Fibroblast of villous mesenchyme (primary cell): ENCODE data around the gene NUMBL. TPM values are rescaled to one million over a fixed set of nuclear protein-coding genes. Genes with fewer than 3 reads are reported as not detected.
A peak's percentile ranks its signal among the peaks of the same experiment; 100 is the strongest.

Experiments used
- DNase-seq: peaks from one replicate; pipeline ENCODE4 v3.0.0-alpha.2; 2010; ENCODE audit warnings: low read depth
- H3K4me3 ChIP-seq: 2 replicates; pipeline ENCODE4 v1.5.1; 2011; ENCODE audit warnings: low read depth, mild to moderate bottlenecking, low read length
- total RNA-seq: library from RNA; depleted of rRNA; stranded (reverse); fragments of >200 nt; gene quantifications from 2 replicates; pipeline ENCODE4 v1.2.3, GENCODE V29; 2012
- TF ChIP-seq, protein P1 (sequence below): IDR thresholded peaks from 2 replicates; pipeline ENCODE4 v1.5.1; 2012; ENCODE audit warnings: low read depth, mild to moderate bottlenecking, low read length; ENCODE audit not compliant: insufficient read depth

Gene NUMBL
- total RNA-seq, 1 donor = 13.8 TPM

DNA sequence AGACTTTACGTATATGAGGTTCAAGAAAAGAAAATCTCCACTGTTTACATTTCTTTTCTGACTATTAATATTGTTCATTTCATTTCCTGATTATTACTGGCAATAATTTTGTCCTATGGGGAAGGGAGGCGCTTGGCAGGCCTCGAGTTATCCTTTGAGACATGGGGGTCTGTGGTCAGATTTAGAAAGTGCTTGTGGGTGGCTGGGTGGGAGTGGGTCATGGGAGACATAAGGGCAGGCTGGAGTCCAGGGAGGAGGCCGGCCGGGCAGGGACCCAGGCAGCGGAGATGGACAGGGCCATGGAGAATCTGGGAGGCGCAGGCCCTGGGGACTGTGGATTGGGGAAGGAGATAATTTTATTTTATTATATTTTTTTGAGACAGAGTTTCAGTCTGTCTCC is 49.2 kb downstream of the NUMBL start:
- no peak overlapping the region for H3K4me3 ChIP-seq
- TF ChIP-seq, protein P1, sequence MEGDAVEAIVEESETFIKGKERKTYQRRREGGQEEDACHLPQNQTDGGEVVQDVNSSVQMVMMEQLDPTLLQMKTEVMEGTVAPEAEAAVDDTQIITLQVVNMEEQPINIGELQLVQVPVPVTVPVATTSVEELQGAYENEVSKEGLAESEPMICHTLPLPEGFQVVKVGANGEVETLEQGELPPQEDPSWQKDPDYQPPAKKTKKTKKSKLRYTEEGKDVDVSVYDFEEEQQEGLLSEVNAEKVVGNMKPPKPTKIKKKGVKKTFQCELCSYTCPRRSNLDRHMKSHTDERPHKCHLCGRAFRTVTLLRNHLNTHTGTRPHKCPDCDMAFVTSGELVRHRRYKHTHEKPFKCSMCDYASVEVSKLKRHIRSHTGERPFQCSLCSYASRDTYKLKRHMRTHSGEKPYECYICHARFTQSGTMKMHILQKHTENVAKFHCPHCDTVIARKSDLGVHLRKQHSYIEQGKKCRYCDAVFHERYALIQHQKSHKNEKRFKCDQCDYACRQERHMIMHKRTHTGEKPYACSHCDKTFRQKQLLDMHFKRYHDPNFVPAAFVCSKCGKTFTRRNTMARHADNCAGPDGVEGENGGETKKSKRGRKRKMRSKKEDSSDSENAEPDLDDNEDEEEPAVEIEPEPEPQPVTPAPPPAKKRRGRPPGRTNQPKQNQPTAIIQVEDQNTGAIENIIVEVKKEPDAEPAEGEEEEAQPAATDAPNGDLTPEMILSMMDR = no peak
- DNase-seq = no peak

- H3K4me3 ChIP-seq = no peak overlapping the region
- peak; percentile 62 for DNase-seq
- TF ChIP-seq, protein P1 = no peak
Observed at GRCh38 chr19:40640744-40641143, 49.7 kb downstream of the NUMBL start.

DNA sequence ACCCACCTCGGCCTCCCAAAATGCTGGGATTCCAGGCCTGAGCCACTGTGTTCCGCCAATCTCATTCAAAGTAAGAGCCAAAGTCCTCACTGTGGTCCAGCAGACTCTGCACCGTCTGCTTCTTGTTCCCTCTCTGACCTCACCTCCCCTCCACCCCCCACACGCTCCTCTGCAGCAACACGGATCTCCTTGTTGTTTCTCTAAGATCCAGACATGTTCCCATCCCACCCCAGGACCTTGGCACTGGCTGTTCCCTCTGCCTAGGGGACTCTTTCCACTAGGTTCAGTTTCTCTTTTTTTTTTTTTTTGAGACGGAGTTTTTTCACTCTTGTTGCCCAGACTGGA is 50.8 kb downstream of the NUMBL start:
- H3K4me3 ChIP-seq = no peak overlapping the region
- DNase-seq = no peak
- TF ChIP-seq, protein P1 = no peak

DNA sequence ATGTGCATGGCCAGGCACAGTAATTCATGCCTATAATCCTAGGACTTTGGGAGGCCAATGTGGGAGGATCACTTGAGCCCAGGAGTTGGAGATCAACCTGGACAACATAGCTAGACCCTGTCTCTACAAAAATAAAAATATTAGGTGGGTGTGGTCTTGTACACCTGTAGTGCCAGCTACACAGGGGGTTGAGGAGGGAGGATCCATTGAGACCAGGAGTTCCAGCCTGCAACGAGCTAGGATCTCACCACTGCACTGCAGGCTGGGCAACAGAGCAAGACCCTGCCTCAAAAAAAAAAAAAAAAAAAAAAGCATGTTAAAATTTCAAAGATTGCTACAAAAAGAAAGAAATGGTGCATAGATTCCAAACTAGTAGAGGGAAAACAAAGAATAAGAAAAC is 52.1 kb downstream of the NUMBL start:
- H3K4me3 ChIP-seq = no peak overlapping the region
- TF ChIP-seq, protein P1 = no peak
- no peak for DNase-seq

- TF ChIP-seq, protein P1 = no peak
- no peak for DNase-seq
- H3K4me3 ChIP-seq = no peak overlapping the region
Observed at GRCh38 chr19:40633207-40633606, 57.2 kb downstream of the NUMBL start.

- no peak for DNase-seq
- no peak overlapping the region for H3K4me3 ChIP-seq
- TF ChIP-seq, protein P1 = no peak
Observed at GRCh38 chr19:40632311-40633036, 58.0 kb downstream of the NUMBL start.
